C4-2B (cell line): Measurements from ENCODE around the gene RFX2.

Experiments
- H3K27ac ChIP-seq: fragments of 450-650 bp; 2 replicates; pipeline ENCODE4 v1.5.1; 2017
- CTCF ChIP-seq: fragments of 450-650 bp; conservative IDR thresholded peaks from 2 replicates; pipeline ENCODE4 v1.5.1; 2017; ENCODE audit warnings: mild to moderate bottlenecking
- ZFX ChIP-seq: fragments of 450-650 bp; IDR thresholded peaks from 2 replicates; pipeline ENCODE4 v1.6.1; 2017

Gene RFX2

DNA sequence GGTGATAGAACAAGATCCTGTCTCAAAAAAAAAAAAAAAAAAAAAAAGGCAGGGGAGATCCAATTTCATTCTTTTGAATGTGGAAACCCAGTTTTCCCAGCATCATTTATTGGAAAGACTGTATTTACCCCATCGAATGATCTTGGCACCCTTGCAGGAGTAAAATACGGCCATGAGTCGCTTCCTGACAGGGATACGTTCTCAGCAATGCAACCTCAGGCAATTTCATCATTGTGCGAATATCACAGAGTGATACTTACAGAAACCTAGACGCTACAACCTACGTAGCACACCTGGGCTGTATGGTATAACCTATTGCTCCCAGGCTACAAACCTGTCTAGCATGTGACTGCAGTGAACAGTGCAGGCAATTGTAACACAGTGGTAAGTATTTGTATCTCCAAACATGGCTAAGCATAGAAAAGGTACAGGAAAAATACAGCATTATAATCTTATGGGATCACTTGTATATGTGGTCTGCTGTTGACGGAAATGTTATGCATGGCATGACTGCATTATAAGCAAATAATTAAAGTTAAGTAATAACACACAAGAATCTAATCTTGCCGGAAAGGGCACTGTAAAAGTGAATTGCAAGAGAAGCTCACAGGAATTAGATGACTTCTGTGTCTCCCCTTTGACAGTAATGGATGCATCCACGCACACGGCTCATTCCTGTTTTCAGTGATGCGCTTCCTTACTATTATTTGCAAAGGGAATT lies 24.1 kb downstream of the RFX2 start:
- TF ChIP-seq CTCF (no peak), ZFX (no peak)
- no peak overlapping the region for H3K27ac ChIP-seq

DNA sequence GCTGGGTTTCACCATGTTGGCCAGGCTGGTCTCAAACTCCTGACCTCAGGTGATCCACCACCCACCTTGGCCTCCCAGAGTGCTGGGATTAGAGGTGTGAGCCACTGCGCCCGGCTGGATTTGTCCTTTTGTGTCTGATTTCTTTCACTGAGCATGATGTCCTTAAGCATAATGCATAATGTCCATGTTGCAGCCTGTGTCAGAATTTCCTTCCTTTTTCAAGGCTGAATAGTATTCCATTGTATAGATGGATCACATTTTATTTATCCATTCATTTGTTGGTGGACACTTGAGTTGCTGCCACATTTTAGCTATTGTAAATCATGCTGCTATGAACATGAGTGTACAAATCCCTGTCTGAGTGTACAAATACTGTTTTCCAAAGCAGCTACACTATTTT lies 25.5 kb downstream of the RFX2 start:
- H3K27ac ChIP-seq, result no peak overlapping the region

DNA sequence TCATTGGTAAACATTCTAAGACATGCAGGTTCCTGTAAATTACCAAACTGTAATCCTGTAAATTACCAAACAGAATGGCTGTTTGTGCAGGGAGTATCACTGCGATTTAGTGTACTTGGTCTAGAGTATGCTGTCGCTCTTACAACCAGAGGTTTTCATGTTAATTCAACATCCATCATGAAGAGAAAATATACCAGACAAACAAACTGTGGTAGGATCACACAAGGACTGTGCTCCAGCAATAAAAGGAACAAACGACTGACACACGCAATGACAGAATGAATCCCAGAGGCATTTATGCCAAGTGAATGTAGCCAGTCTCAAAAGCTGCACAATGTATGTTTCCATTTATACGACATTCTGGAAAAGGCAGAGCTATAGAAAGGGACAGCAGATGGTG lies 31.2 kb downstream of the RFX2 start:
- H3K27ac ChIP-seq, result no peak overlapping the region
- no peak for TF ChIP-seq ZFX
- no peak for TF ChIP-seq CTCF

More for the DNA sequence above, 25.5 kb downstream of the RFX2 start:
- no peak for TF ChIP-seq ZFX

DNA sequence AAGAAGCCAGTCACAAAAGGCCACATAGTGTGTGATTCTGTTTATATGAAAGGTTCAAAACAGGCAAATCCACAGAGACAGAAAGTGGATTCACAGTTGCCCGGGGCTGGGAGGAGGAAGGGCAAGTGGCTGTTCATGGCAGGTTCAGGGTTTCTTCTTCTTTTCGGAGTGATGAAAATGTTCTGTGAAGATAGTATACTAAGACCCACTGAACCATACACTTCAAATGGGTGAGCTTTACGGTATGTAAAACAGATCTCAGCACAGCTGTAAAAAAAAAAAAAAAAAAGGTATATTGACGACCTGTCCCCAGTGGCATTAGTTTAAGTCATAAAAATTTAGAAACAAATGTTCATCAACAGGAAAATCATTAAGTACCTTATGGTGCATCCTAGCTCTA lies 32.2 kb downstream of the RFX2 start:
- TF ChIP-seq CTCF (no peak), ZFX (no peak)
- H3K27ac ChIP-seq, result no peak overlapping the region

GRCh38 chr19:6076675-6077463 lies 33.4 kb downstream of the RFX2 start:
- no peak overlapping the region for H3K27ac ChIP-seq
- TF ChIP-seq CTCF (no peak), ZFX (no peak)

DNA sequence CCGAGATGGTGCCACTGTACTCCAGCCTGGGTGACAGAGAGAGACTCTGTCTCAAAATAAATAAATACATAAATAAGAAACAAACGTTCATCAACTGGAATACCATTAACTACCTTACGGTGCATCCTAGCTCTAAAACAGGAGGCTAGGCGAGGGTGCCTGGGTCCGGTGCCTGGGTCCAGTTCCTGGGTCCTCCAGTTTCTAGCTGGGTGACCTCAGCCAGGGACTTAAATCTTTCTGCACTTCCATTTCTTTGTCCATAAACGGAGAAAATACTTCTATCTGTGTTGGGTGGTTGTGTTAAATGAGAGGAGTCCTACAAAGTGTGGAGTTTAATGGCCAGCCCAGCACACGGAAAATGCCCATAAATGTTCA lies 34.0 kb downstream of the RFX2 start:
- TF ChIP-seq ZFX, result no peak
- no peak for TF ChIP-seq CTCF
- H3K27ac ChIP-seq, result no peak overlapping the region

- H3K27ac ChIP-seq, result no peak overlapping the region
- TF ChIP-seq ZFX, result no peak
- no peak for TF ChIP-seq CTCF
Measured at GRCh38 chr19:6074709-6075403, 35.4 kb downstream of the RFX2 start.
